Naive thymus-derived CD4-positive, alpha-beta T cell (primary cell): Measurements from ENCODE around the gene GET4. TPM values are rescaled to one million over a fixed set of nuclear protein-coding genes. Genes with fewer than 3 reads are reported as not detected.

Source experiments
- ATAC-seq: fragments of 150-1000 bp; cut with Tn5 transposase; 2 replicates; pipeline ENCODE4 v1.10.0; 2021; ENCODE audit warnings: mild to moderate bottlenecking, moderate library complexity
- CTCF ChIA-PET: fragments of 350-600 bp; sonication (Branson Sonifier 250); formaldehyde crosslinking; loops from one replicate; lab custom pipeline; 2021; ENCODE audit warnings: antibody characterized with exemption; lab: Charles Lee
- POLR2A ChIA-PET: fragments of 350-600 bp; sonication (Branson Sonifier 250); formaldehyde crosslinking; loops from one replicate; lab custom pipeline; 2021; ENCODE audit warnings: antibody characterized with exemption, inconsistent platforms; lab: Charles Lee
- DNase-seq, 9 donors: peaks; one replicate each; pipeline versions ENCODE4 v3.0.0 to v3.0.0-alpha.2; 2020 to 2022; ENCODE audit warnings: mixed read lengths in 1 of 9
- H3K27ac ChIP-seq: one replicate; pipeline ENCODE4 v1.7.0; 2013; ENCODE audit warnings: mild to moderate bottlenecking, low read depth, low read length, moderate library complexity
- H3K27me3 ChIP-seq, 2 donors: one replicate each; pipeline ENCODE4 v1.7.0; 2013; ENCODE audit warnings: low read length in 2 of 2, mild to moderate bottlenecking in 2 of 2, moderate library complexity in 2 of 2; ENCODE audit not compliant: control insufficient read depth in 2 of 2, insufficient read depth in 2 of 2
- H3K36me3 ChIP-seq, 3 experiments: 1 replicate in 2 of 3; 2 replicates in 1 of 3; pipeline ENCODE4 v1.7.0; 2013; ENCODE audit warnings: low read length in 3 of 3, mild to moderate bottlenecking in 3 of 3, moderate library complexity in 1 of 3; ENCODE audit not compliant: insufficient read depth in 3 of 3, control insufficient read depth in 2 of 3
- H3K4me1 ChIP-seq, 2 donors: one replicate each; pipeline ENCODE4 v1.7.0; 2013; ENCODE audit warnings: low read length in 2 of 2, mild to moderate bottlenecking in 2 of 2, moderate library complexity in 1 of 2; ENCODE audit not compliant: control insufficient read depth in 2 of 2, insufficient read depth in 2 of 2
- H3K4me3 ChIP-seq: 2 replicates; pipeline ENCODE4 v1.7.0; 2013; ENCODE audit warnings: mild to moderate bottlenecking, low read length
- H3K9me3 ChIP-seq, 3 experiments: 1 replicate in 2 of 3; 2 replicates in 1 of 3; pipeline ENCODE4 v1.7.0; 2013; ENCODE audit warnings: low read length in 3 of 3; ENCODE audit not compliant: control insufficient read depth in 2 of 3
- H3K27ac Mint-ChIP-seq, 9 donors: one replicate each; pipeline ENCODE4 v1.8.0; 2020 to 2022; ENCODE audit warnings: mixed read lengths in 9 of 9, mild to moderate bottlenecking in 8 of 9, moderate library complexity in 5 of 9, inconsistent platforms in 2 of 9
- H3K27me3 Mint-ChIP-seq, 5 donors: one replicate each; pipeline ENCODE4 v1.8.0; 2021 to 2022; ENCODE audit warnings: mixed read lengths in 5 of 5, mild to moderate bottlenecking in 1 of 5
- H3K36me3 Mint-ChIP-seq, 5 donors: one replicate each; pipeline ENCODE4 v1.8.0; 2020 to 2022; ENCODE audit warnings: mixed read lengths in 5 of 5, mild to moderate bottlenecking in 3 of 5, inconsistent platforms in 1 of 5
- H3K4me1 Mint-ChIP-seq, 7 donors: one replicate each; pipeline ENCODE4 v1.8.0; 2020 to 2022; ENCODE audit warnings: mixed read lengths in 7 of 7, mild to moderate bottlenecking in 3 of 7, inconsistent platforms in 1 of 7
- H3K4me3 Mint-ChIP-seq, 10 donors: one replicate each; pipeline ENCODE4 v1.8.0; 2020 to 2022; ENCODE audit warnings: mild to moderate bottlenecking in 10 of 10, mixed read lengths in 10 of 10, moderate library complexity in 6 of 10, inconsistent platforms in 2 of 10
- H3K9me3 Mint-ChIP-seq, 11 donors: one replicate each; pipeline ENCODE4 v1.8.0; 2020 to 2022; ENCODE audit warnings: mixed read lengths in 11 of 11, mild to moderate bottlenecking in 4 of 11, inconsistent platforms in 1 of 11, moderate library complexity in 1 of 11
- intact Hi-C, 2 donors: fragments of 100-400 bp; cut with micrococcal nuclease; formaldehyde crosslinking; loops; one replicate each; pipeline ENCODE4 v1.15.1; 2023
- polyA plus RNA-seq, 2 donors: library from polyadenylated mRNA; unstranded; fragments of 300-500 nt; fragmentation: Illumina TruSeq; gene quantifications; one replicate each; pipeline ENCODE4 v1.2.3, GENCODE V29; 2021
- total RNA-seq, 6 experiments: library from RNA in 5 of 6; stranded (reverse) in 5 of 6; gene quantifications; 1 replicate in 5 of 6; 2 replicates in 1 of 6; pipeline ENCODE4 v1.2.3 and lab custom pipeline; 2021 to 2026

GET4 gene
- total and polyA plus RNA-seq, 7 experiments from 2014 or later: 20.5 to 82.1 (median 51.8) TPM

DNA sequence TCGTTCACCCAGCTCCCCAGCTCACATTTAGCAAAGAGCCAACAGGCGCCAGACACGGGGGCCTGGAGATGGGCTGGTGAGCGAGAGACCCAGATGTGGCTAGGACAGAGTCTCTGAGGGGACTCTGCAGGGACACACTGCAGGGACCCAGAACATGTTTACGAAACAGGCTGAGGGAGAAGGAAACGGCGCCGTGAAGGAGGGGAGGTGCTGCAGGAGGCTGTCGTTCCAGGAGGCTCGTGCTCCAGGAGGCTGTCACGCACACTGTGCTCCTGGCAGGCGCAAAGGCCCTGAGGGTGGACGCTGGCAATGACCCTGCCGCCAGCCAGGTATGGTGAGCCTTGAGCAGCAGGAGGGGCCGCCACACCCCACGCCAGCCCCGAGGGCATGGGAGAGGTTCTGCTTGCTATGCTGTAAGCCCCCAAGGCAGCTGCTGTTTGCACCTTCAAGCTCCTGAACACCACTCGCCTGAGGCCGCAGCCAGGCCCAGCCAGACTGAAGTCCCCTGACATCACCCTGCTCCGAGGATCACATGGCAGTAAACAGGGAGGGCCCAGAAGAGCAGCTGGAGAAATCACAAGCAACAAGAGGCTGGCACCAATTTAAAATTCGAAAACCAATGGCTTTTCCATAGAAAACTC, 50.8 kb downstream of the GET4 start:
- H3K4me1 ChIP-seq: peaks cover 22 to 25% of the 10 kb centered on the region in 2 donors
- ChIA-PET CTCF (no interaction called here), POLR2A (interaction anchor here (0.6 to 1.2 kb wide), 2 partner anchors 8 to 44 kb away, joined by 3 read pairs; no protein-coding TSS in a partner anchor)
- no peaks in the 10 kb centered on the region for H3K36me3 ChIP-seq
- Mint-ChIP-seq H3K27ac (peak overlapping the region in 5 of 9 donors; percentile 39 to 76 (median 47)), H3K9me3 (no peaks in the 10 kb centered on the region), H3K4me1 (peaks cover 8 to 29% (median 16%) of the 10 kb centered on the region in 7 donors), H3K36me3 (peaks cover 0 to 7% (median 0%) of the 10 kb centered on the region in 5 donors), H3K27me3 (peaks cover 0 to 2% (median 0%) of the 10 kb centered on the region in 5 donors), H3K4me3 (no peak overlapping the region)
- DNase-seq: peak in 2 of 9 donors; percentile 4 to 20
- H3K27ac ChIP-seq: no peak overlapping the region
- H3K9me3 ChIP-seq: no peaks in the 10 kb centered on the region
- intact Hi-C loops: no loop called here
- H3K4me3 ChIP-seq: no peak overlapping the region
- no peaks in the 10 kb centered on the region for H3K27me3 ChIP-seq
- ATAC-seq: no peak

DNA sequence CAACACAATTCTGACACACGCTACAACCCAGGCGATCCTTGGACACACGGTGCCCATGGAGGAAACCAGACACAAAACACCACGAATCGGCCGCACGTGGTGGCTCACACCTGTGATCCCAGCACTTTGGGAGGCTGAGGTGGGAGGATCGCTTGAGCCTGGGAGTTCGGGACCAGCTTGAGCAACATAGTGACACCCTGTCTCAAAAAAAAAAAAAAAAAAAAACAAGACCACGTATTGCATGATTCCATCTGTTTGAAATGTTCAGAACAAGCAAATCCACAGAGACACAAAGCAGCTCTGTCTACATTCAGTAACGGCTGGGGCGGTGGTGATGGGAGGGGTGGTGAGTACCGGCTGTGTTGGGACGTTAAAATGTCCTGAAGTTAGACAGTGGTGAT, 53.0 kb downstream of the GET4 start:
- Mint-ChIP-seq H3K9me3 (no peaks in the 10 kb centered on the region), H3K27me3 (peaks cover 0 to 2% (median 0%) of the 10 kb centered on the region in 5 donors), H3K4me3 (no peak overlapping the region), H3K27ac (peak overlapping the region in 3 of 9 donors; percentile 4 to 44 (median 8)), H3K4me1 (peaks cover 0 to 27% (median 10%) of the 10 kb centered on the region in 7 donors), H3K36me3 (peaks cover 0 to 7% (median 0%) of the 10 kb centered on the region in 5 donors)
- Histone ChIP-seq H3K27me3 (no peaks in the 10 kb centered on the region), H3K9me3 (no peaks in the 10 kb centered on the region), H3K27ac (no peak overlapping the region), H3K4me1 (peaks cover 8 to 22% of the 10 kb centered on the region in 2 donors), H3K36me3 (no peaks in the 10 kb centered on the region), H3K4me3 (no peak overlapping the region)
- intact Hi-C loops: no loop called here
- ChIA-PET POLR2A (no interaction called here), CTCF (interaction anchor here (0.7 to 2.1 kb wide), 2 partner anchors 13 to 20 kb away, joined by 4 read pairs; no protein-coding TSS in a partner anchor)
- DNase-seq (peak in 2 of 9 donors; percentile 1 to 17), ATAC-seq (no peak)

DNA sequence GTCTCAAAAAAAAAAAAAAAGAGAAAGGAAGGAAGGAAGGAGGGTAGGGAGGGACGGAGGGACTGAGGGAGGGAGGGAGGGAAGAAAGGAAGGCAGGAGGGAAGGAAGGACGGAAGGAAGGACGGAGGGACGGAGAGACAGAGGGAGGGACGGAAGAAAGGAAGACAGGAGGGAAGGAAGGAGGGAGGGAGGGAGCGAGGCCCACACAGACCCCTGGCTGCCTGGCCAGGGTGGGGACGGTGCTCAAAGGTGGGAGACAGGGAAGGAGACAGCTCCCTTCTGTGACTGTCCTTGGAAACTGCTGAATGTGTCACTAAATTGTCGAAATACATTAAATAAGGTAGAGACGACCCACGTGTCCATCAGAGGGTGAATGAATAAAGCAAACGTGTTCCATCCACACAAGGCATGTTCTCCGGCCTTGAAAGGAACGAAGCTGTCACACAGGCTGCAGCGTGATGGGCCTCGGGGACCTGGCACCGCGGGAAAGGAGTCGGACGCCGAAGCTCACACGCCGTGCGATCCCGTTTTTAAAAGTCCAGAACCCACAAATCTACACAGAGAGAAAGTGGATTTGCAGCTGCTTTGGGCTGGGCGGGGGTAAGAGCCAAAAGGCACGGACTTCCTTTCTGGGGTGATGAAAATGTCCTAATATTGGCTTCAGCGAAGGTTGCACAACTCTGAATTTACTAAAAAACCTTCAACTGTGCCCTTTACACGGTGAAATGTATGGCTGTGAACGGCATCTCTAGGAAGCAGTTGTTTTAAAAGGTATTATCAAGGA, 54.8 kb downstream of the GET4 start:
- Mint-ChIP-seq H3K9me3 (no peaks in the 10 kb centered on the region), H3K36me3 (peaks cover 0 to 7% (median 0%) of the 10 kb centered on the region in 5 donors), H3K27ac (peak overlapping the region in 2 of 9 donors; percentile 33 to 72), H3K4me1 (peaks cover 0 to 22% (median 4%) of the 10 kb centered on the region in 7 donors), H3K27me3 (peaks cover 0 to 2% (median 0%) of the 10 kb centered on the region in 5 donors), H3K4me3 (peak overlapping the region in 1 of 10 donors; percentile 59)
- no peak overlapping the region for H3K4me3 ChIP-seq
- H3K27ac ChIP-seq: no peak overlapping the region
- DNase-seq (no peak), ATAC-seq (peak; percentile 21)
- no peaks in the 10 kb centered on the region for H3K9me3 ChIP-seq
- ChIA-PET POLR2A (interaction anchor here (0.6 to 0.7 kb wide), 3 partner anchors 10 to 54 kb away, joined by 3 read pairs; partner anchors contain the start of gene GET4), CTCF (interaction anchor here (2.1 kb wide), 1 partner anchor 22 kb away, joined by 4 read pairs; no protein-coding TSS in a partner anchor)
- H3K36me3 ChIP-seq: no peaks in the 10 kb centered on the region
- intact Hi-C loops: no loop called here
- H3K4me1 ChIP-seq: peaks cover 0 to 5% of the 10 kb centered on the region in 2 donors
- no peaks in the 10 kb centered on the region for H3K27me3 ChIP-seq

DNA sequence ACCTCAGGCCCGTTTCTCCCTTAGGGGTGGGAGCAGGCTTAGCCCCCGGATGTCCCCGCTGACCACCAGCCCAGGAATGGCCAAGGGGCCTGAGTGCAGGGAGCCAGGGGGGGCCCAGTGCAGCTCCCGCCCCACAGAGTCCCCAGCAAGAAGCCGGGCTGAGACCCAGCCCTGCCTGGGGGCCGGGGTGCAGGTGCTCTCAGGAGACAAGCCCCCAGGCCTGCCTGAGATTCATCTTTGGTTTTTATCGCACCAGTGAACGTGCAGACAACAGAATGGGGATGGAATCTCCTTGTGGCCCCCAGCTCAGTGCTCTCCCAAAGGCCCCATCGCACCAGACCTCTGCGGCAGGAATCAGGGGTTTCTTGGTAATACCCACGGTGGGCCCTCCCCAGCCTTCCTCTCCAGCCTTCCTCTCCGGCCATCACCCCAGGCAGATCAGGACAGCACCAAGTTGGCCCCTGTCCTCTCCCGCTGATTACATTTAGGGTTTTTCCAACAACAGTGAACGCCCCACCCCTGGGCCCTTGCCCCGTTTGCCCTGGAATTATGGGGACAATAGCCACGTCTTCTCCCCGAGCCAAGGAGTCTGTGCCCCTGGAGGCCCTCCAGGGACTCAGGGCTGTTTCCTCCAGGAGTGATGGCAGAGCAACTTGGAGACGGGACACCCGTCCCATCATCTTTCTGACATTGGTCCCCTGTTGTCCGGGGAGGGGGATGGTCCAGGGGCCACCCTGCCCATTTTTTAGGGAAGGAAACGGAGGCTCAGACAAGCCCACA, 55.7 kb downstream of the GET4 start:
- no peak for DNase-seq
- no peaks in the 10 kb centered on the region for H3K36me3 ChIP-seq
- Mint-ChIP-seq H3K27ac (no peak overlapping the region), H3K4me3 (no peak overlapping the region), H3K36me3 (peaks cover 0 to 7% (median 0%) of the 10 kb centered on the region in 5 donors), H3K4me1 (peaks cover 0 to 21% (median 4%) of the 10 kb centered on the region in 7 donors), H3K9me3 (no peaks in the 10 kb centered on the region), H3K27me3 (peaks cover 0 to 2% (median 0%) of the 10 kb centered on the region in 5 donors)
- H3K4me1 ChIP-seq: peaks cover 0 to 5% of the 10 kb centered on the region in 2 donors
- ATAC-seq: no peak
- no peaks in the 10 kb centered on the region for H3K27me3 ChIP-seq
- ChIA-PET POLR2A (no interaction called here), CTCF (no interaction called here)
- intact Hi-C loops: no loop called here
- no peak overlapping the region for H3K4me3 ChIP-seq
- H3K9me3 ChIP-seq: no peaks in the 10 kb centered on the region
- no peak overlapping the region for H3K27ac ChIP-seq

DNA sequence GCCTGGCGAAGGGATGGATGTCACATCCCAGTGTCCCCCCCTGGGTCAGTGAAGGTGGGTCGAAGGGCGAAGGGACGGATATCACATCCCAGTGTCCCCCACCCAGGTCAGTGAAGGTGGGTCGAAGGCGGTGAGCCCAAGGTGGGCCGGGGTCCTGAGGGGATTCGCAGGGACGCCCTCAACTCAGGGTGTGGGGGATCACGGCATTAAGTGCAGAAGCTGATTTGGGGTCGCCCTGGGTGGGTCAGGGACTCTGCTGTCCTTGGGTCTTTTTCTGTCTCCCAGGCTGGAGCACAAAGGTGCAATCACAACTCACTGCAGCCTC, 56.3 kb downstream of the GET4 start:
- no peaks in the 10 kb centered on the region for H3K27me3 ChIP-seq
- Mint-ChIP-seq H3K27ac (no peak overlapping the region), H3K4me1 (peaks cover 0 to 20% (median 4%) of the 10 kb centered on the region in 7 donors), H3K27me3 (peaks cover 0 to 2% (median 0%) of the 10 kb centered on the region in 5 donors), H3K4me3 (no peak overlapping the region), H3K9me3 (no peaks in the 10 kb centered on the region), H3K36me3 (peaks cover 0 to 7% (median 0%) of the 10 kb centered on the region in 5 donors)
- H3K4me1 ChIP-seq: peaks cover 0 to 5% of the 10 kb centered on the region in 2 donors
- no peaks in the 10 kb centered on the region for H3K36me3 ChIP-seq
- no peaks in the 10 kb centered on the region for H3K9me3 ChIP-seq
- no peak overlapping the region for H3K27ac ChIP-seq
- no peak for ATAC-seq
- intact Hi-C loops: no loop called here
- no peak for DNase-seq
- POLR2A ChIA-PET: interaction anchor here (0.6 kb wide), 1 partner anchor 37 kb away, joined by 3 read pairs; no protein-coding TSS in a partner anchor
- H3K4me3 ChIP-seq: no peak overlapping the region
- CTCF ChIA-PET: no interaction called here

DNA sequence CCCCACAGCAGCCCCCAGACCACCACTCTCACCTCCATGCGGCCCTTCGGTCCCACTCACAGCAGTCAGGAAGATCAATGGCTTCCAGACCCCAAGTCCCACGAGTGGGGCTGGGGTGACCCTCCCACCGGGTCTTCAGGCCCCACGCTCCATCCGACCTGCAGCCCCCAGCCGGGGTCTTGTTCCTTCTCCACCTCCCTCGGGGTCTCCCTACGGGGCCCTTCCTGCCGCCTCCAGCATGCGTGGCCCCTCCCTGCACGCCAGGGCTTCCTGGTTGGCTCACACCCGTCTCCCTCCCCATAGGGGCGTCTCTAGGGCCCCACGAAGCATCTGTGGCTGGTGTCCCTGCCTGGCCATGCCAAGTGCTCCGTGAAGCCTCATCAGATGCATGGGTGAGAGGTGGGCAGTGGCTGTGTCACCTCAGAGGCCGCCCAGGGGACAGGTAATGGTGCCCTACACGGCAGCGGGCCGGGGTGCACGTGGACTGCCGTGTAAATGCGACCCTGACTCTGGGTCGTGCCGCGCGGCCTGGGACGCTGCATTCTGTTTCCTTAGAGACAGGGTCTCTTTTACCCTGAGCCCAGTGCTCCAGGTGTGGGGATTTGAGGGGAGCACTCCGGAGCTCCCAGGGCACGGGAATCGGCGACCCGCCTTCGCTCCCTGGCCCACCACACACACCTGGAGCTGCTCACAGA, 58.3 kb downstream of the GET4 start:
- no peak overlapping the region for H3K27ac ChIP-seq
- ChIA-PET POLR2A (no interaction called here), CTCF (no interaction called here)
- DNase-seq (no peak), ATAC-seq (no peak)
- Mint-ChIP-seq H3K27me3 (peaks cover 0 to 2% (median 0%) of the 10 kb centered on the region in 5 donors), H3K27ac (no peak overlapping the region), H3K36me3 (peaks cover 0 to 2% (median 0%) of the 10 kb centered on the region in 5 donors), H3K9me3 (no peaks in the 10 kb centered on the region), H3K4me3 (no peak overlapping the region), H3K4me1 (peaks cover 0 to 13% (median 4%) of the 10 kb centered on the region in 7 donors)
- no peaks in the 10 kb centered on the region for H3K27me3 ChIP-seq
- intact Hi-C loops: no loop called here
- H3K4me1 ChIP-seq: peaks cover 0 to 5% of the 10 kb centered on the region in 2 donors
- no peaks in the 10 kb centered on the region for H3K36me3 ChIP-seq
- H3K9me3 ChIP-seq: no peaks in the 10 kb centered on the region
- no peak overlapping the region for H3K4me3 ChIP-seq
